GM23338 (cell line): Measurements from ENCODE around the gene APOL3. TPM values are rescaled to one million over a fixed set of nuclear protein-coding genes. Genes with fewer than 3 reads are reported as not detected.

Experiments
- ATAC-seq: fragments of 200-7000 bp; cut with Tn5 transposase; 3 replicates; pipeline ENCODE4 v1.9.1; 2020
- DNase-seq: peaks from one replicate; pipeline ENCODE4 v3.0.0-alpha.2; 2015; ENCODE audit warnings: low spot score
- H2AFZ ChIP-seq: fragments of 200-600 bp; sonication (generic); 2 replicates; pipeline ENCODE4 v1.8.0; 2016; ENCODE audit warnings: antibody characterized with exemption, mild to moderate bottlenecking, moderate library complexity
- H3F3A ChIP-seq: fragments of 200-600 bp; sonication (generic); replicated peaks from 2 replicates; pipeline ENCODE4 v1.8.0; 2017; ENCODE audit warnings: antibody characterized with exemption, mixed run types, low read depth
- H3K27ac ChIP-seq: fragments of 200-600 bp; sonication (generic); 2 replicates; pipeline ENCODE4 v1.6.1; 2016; ENCODE audit warnings: low read depth
- H3K27me3 ChIP-seq: fragments of 200-600 bp; sonication (generic); 2 replicates; pipeline ENCODE4 v1.8.0; 2016; ENCODE audit warnings: mild to moderate bottlenecking, mixed run types, moderate library complexity; ENCODE audit not compliant: insufficient read depth
- H3K36me3 ChIP-seq: fragments of 200-600 bp; sonication (generic); 2 replicates; pipeline ENCODE4 v1.8.0; 2016; ENCODE audit warnings: mild to moderate bottlenecking; ENCODE audit not compliant: insufficient read depth
- H3K4me1 ChIP-seq: fragments of 200-600 bp; sonication (generic); 2 replicates; pipeline ENCODE4 v1.8.0; 2016; ENCODE audit warnings: mild to moderate bottlenecking, moderate library complexity; ENCODE audit not compliant: insufficient read depth
- H3K4me2 ChIP-seq: fragments of 200-600 bp; sonication (generic); 2 replicates; pipeline ENCODE4 v1.7.1; 2017; ENCODE audit warnings: mixed run types
- H3K4me3 ChIP-seq: fragments of 200-600 bp; sonication (generic); 2 replicates; pipeline ENCODE4 v1.6.1; 2016; ENCODE audit warnings: mixed run types
- H3K79me2 ChIP-seq: fragments of 200-600 bp; sonication (generic); replicated peaks from 2 replicates; pipeline ENCODE4 v1.8.0; 2017; ENCODE audit warnings: mild to moderate bottlenecking; ENCODE audit not compliant: insufficient read depth
- H3K9me2 ChIP-seq: fragments of 200-600 bp; sonication (generic); 2 replicates; pipeline ENCODE4 v1.8.0; 2017; ENCODE audit not compliant: insufficient read depth
- H4K20me1 ChIP-seq: fragments of 200-600 bp; sonication (generic); replicated peaks from 2 replicates; pipeline ENCODE4 v1.8.0; 2017; ENCODE audit warnings: mild to moderate bottlenecking; ENCODE audit not compliant: insufficient read depth
- H3K27ac Mint-ChIP-seq: 2 replicates; pipeline ENCODE4 v1.8.0; 2020; ENCODE audit warnings: inconsistent platforms, mild to moderate bottlenecking, moderate library complexity, mixed read lengths
- H3K27me3 Mint-ChIP-seq: 3 replicates; pipeline ENCODE4 v1.8.0; 2022; ENCODE audit warnings: low read depth, mild to moderate bottlenecking, moderate library complexity, mixed read lengths, inconsistent platforms; ENCODE audit not compliant: insufficient read depth, poor library complexity
- H3K36me3 Mint-ChIP-seq: 3 replicates; pipeline ENCODE4 v1.8.0; 2021; ENCODE audit warnings: low read depth, mild to moderate bottlenecking, inconsistent platforms, moderate library complexity, mixed read lengths
- H3K4me1 Mint-ChIP-seq: 3 replicates; pipeline ENCODE4 v1.8.0; 2020; ENCODE audit warnings: mild to moderate bottlenecking, inconsistent platforms, mixed read lengths
- H3K4me3 Mint-ChIP-seq: 3 replicates; pipeline ENCODE4 v1.8.0; 2021; ENCODE audit warnings: moderate library complexity, mild to moderate bottlenecking, inconsistent platforms, mixed read lengths
- H3K9me3 Mint-ChIP-seq: 3 replicates; pipeline ENCODE4 v1.8.0; 2020; ENCODE audit warnings: moderate library complexity, mild to moderate bottlenecking, inconsistent platforms, mixed read lengths
- CREB1 ChIP-seq: fragments of 250-450 bp; sonication (Bioruptor Pico); IDR thresholded peaks from 2 replicates; pipeline ENCODE4 v1.5.0; 2020; ENCODE audit warnings: low read depth, mild to moderate bottlenecking, moderate library complexity
- ETS1 ChIP-seq: IDR thresholded peaks from 2 replicates; pipeline ENCODE4 v1.6.1; 2016; ENCODE audit warnings: antibody characterized with exemption
- EZH2 ChIP-seq: fragments of 200-600 bp; sonication (generic); IDR thresholded peaks from one replicate; pipeline ENCODE4 v1.8.0; 2017; ENCODE audit warnings: antibody characterized with exemption, mild to moderate bottlenecking, low read depth; ENCODE audit not compliant: unreplicated experiment
- EZH2phosphoT487 ChIP-seq: fragments of 200-600 bp; sonication (generic); IDR thresholded peaks from one replicate; pipeline ENCODE4 v1.8.1; 2018; ENCODE audit warnings: antibody characterized with exemption; ENCODE audit not compliant: unreplicated experiment
- JUNB ChIP-seq: IDR thresholded peaks from one replicate; pipeline ENCODE4 v1.6.1; 2016; ENCODE audit warnings: antibody characterized with exemption; ENCODE audit not compliant: unreplicated experiment
- NANOG ChIP-seq: IDR thresholded peaks from 2 replicates; pipeline ENCODE4 v1.6.1; 2016; ENCODE audit warnings: antibody characterized with exemption, borderline replicate concordance
- POLR2AphosphoS5 ChIP-seq: IDR thresholded peaks from 2 replicates; pipeline ENCODE4 v1.6.1; 2016; ENCODE audit warnings: antibody characterized with exemption, low read depth
- REST ChIP-seq: IDR thresholded peaks from one replicate; pipeline ENCODE4 v1.6.1; 2018; ENCODE audit warnings: antibody characterized with exemption; ENCODE audit not compliant: unreplicated experiment
- STAT1 ChIP-seq: IDR thresholded peaks from one replicate; pipeline ENCODE4 v1.6.1; 2016; ENCODE audit warnings: antibody characterized with exemption; ENCODE audit not compliant: unreplicated experiment
- ZNF331 ChIP-seq: fragments of 250-450 bp; sonication (Bioruptor Pico); IDR thresholded peaks from 2 replicates; pipeline ENCODE4 v1.5.0; 2020; ENCODE audit warnings: low read depth, mild to moderate bottlenecking, moderate library complexity
- ZNF462 ChIP-seq: fragments of 250-450 bp; sonication (Bioruptor Pico); IDR thresholded peaks from 2 replicates; pipeline ENCODE4 v1.5.0; 2020; ENCODE audit warnings: mild to moderate bottlenecking, moderate library complexity
- polyA plus RNA-seq: library from polyadenylated mRNA; unstranded; fragments of >200 nt; fragmentation: Nextera tagmentation; extraction: Ambion mirVana; gene quantifications from 2 replicates; pipeline ENCODE4 v1.2.1, GENCODE V29; 2016
- total RNA-seq: library from RNA; depleted of rRNA; stranded (reverse); fragments of >200 nt; shearing (Covaris generic); gene quantifications from 2 replicates; pipeline ENCODE4 v1.2.3, GENCODE V29; 2014

Gene APOL3
- total and polyA plus RNA-seq, 2 experiments from 2014 or later: not detected

- no peak overlapping the region for H3K27ac ChIP-seq
- no peaks in the 10 kb centered on the region for H3K36me3 Mint-ChIP-seq
- H3F3A ChIP-seq: no peaks in the 10 kb centered on the region
- no peak for ATAC-seq
- no peak overlapping the region for H3K4me3 ChIP-seq
- H3K36me3 ChIP-seq: no peaks in the 10 kb centered on the region
- H4K20me1 ChIP-seq: no peaks in the 10 kb centered on the region
- H3K4me1 Mint-ChIP-seq: peaks cover 26% of the 10 kb centered on the region
- H3K4me2 ChIP-seq: no peak overlapping the region
- H3K9me2 ChIP-seq: no peaks in the 10 kb centered on the region
- H3K27me3 ChIP-seq: no peaks in the 10 kb centered on the region
- H3K27me3 Mint-ChIP-seq: no peaks in the 10 kb centered on the region
- H3K4me3 Mint-ChIP-seq: no peak overlapping the region
- no peak for DNase-seq
- H3K4me1 ChIP-seq: no peaks in the 10 kb centered on the region
- H3K79me2 ChIP-seq: no peaks in the 10 kb centered on the region
- no peaks in the 10 kb centered on the region for H3K9me3 Mint-ChIP-seq
- H2AFZ ChIP-seq: no peak overlapping the region
- no peak overlapping the region for H3K27ac Mint-ChIP-seq
- TF ChIP-seq STAT1 (no peak), JUNB (no peak), ZNF462 (no peak), REST (no peak), ZNF331 (CRISPR knock-in tag) (no peak), ETS1 (no peak), CREB1 (CRISPR knock-in tag) (no peak), EZH2phosphoT487 (no peak), EZH2 (no peak), NANOG (no peak), POLR2AphosphoS5 (no peak)
These were observed 22.9 kb upstream of the APOL3 start for GRCh38 chr22:36183446-36183845.
